NB4 (cell line): Measurements from ENCODE around the gene RFX8.

Experiments
- POLR2A ChIP-seq: IDR thresholded peaks from 2 replicates; pipeline ENCODE4 v1.6.1; 2011; ENCODE audit warnings: mild to moderate bottlenecking; ENCODE audit not compliant: insufficient read length; ENCODE audit errors: extremely low read depth
- TF ChIP-seq, protein P1 (sequence below): IDR thresholded peaks from one replicate; pipeline ENCODE4 v1.5.1; 2012; ENCODE audit warnings: low read depth, low read length

GRCh38 chr2:101480764-101481163 lies 5.9 kb upstream of the RFX8 start:
- TF ChIP-seq, protein P1, sequence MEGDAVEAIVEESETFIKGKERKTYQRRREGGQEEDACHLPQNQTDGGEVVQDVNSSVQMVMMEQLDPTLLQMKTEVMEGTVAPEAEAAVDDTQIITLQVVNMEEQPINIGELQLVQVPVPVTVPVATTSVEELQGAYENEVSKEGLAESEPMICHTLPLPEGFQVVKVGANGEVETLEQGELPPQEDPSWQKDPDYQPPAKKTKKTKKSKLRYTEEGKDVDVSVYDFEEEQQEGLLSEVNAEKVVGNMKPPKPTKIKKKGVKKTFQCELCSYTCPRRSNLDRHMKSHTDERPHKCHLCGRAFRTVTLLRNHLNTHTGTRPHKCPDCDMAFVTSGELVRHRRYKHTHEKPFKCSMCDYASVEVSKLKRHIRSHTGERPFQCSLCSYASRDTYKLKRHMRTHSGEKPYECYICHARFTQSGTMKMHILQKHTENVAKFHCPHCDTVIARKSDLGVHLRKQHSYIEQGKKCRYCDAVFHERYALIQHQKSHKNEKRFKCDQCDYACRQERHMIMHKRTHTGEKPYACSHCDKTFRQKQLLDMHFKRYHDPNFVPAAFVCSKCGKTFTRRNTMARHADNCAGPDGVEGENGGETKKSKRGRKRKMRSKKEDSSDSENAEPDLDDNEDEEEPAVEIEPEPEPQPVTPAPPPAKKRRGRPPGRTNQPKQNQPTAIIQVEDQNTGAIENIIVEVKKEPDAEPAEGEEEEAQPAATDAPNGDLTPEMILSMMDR = no peak
- no peak for TF ChIP-seq POLR2A
